SK-N-SH treated with all-trans-retinoic acid at 6 μM for 48 hours (cell line): Measurements from ENCODE around the gene ATP2C1.

Experiments used
- ATAC-seq: fragments of 200-7000 bp; cut with Tn5 transposase; 3 replicates; pipeline ENCODE4 v1.9.1; 2020; ENCODE audit warnings: mild to moderate bottlenecking, moderate library complexity
- ARNTL ChIP-seq: fragments of 450-650 bp; formaldehyde crosslinking; IDR thresholded peaks from 2 replicates; pipeline ENCODE4 v1.5.0; 2020; ENCODE audit warnings: low read depth, mild to moderate bottlenecking, moderate library complexity, borderline replicate concordance
- BACH2 ChIP-seq: fragments of 250-450 bp; sonication (Bioruptor Pico); IDR thresholded peaks from 2 replicates; pipeline ENCODE4 v1.9.0; 2021; ENCODE audit warnings: mild to moderate bottlenecking, borderline replicate concordance
- CSDC2 ChIP-seq: fragments of 250-450 bp; sonication (Bioruptor Pico); IDR thresholded peaks from 2 replicates; pipeline ENCODE4 v1.5.0; 2020; ENCODE audit warnings: mild to moderate bottlenecking, moderate library complexity
- ESRRG ChIP-seq: fragments of 250-450 bp; sonication (Bioruptor Pico); IDR thresholded peaks from 2 replicates; pipeline ENCODE4 v1.6.1; 2021; ENCODE audit warnings: mild to moderate bottlenecking
- GLIS3 ChIP-seq: fragments of 250-450 bp; sonication (Bioruptor Pico); IDR thresholded peaks from 2 replicates; pipeline ENCODE4 v1.5.0; 2020; ENCODE audit warnings: mild to moderate bottlenecking, moderate library complexity
- ISL1 ChIP-seq: fragments of 250-450 bp; sonication (Bioruptor Pico); IDR thresholded peaks from 2 replicates; pipeline ENCODE4 v2.1.2; 2022; ENCODE audit warnings: mild to moderate bottlenecking, moderate library complexity
- OSR1 ChIP-seq: fragments of 250-450 bp; sonication (Bioruptor Pico); IDR thresholded peaks from 2 replicates; pipeline ENCODE4 v1.8.0; 2022; ENCODE audit warnings: moderate library complexity, mild to moderate bottlenecking, inconsistent platforms
- TCF4 ChIP-seq: fragments of 250-450 bp; sonication (Bioruptor Pico); IDR thresholded peaks from 2 replicates; pipeline ENCODE4 v1.8.0; 2021; ENCODE audit warnings: mild to moderate bottlenecking, moderate library complexity, borderline replicate concordance
- TOX ChIP-seq: fragments of 250-450 bp; sonication (Bioruptor Pico); IDR thresholded peaks from 2 replicates; pipeline ENCODE4 v1.8.0; 2021; ENCODE audit warnings: mild to moderate bottlenecking, moderate library complexity, borderline replicate concordance
- ZC3H10 ChIP-seq: fragments of 250-450 bp; sonication (Bioruptor Pico); IDR thresholded peaks from 2 replicates; pipeline ENCODE4 v1.5.1; 2021; ENCODE audit warnings: mild to moderate bottlenecking, moderate library complexity
- ZFP3 ChIP-seq: fragments of 250-450 bp; sonication (Bioruptor Pico); IDR thresholded peaks from 2 replicates; pipeline ENCODE4 v1.5.0; 2020; ENCODE audit warnings: mild to moderate bottlenecking, moderate library complexity
- ZFP30 ChIP-seq: fragments of 450-650 bp; formaldehyde crosslinking; IDR thresholded peaks from 2 replicates; pipeline ENCODE4 v1.5.0; 2022; ENCODE audit warnings: mild to moderate bottlenecking, moderate library complexity
- ZNF565 ChIP-seq: fragments of 450-650 bp; formaldehyde crosslinking; conservative IDR thresholded peaks from 2 replicates; pipeline ENCODE4 v1.5.0; 2020; ENCODE audit warnings: low read depth, mild to moderate bottlenecking, moderate library complexity
- ZNF70 ChIP-seq: fragments of 450-650 bp; formaldehyde crosslinking; IDR thresholded peaks from 2 replicates; pipeline ENCODE4 v1.5.0; 2020; ENCODE audit warnings: mild to moderate bottlenecking, moderate library complexity
- ZNF8 ChIP-seq: fragments of 450-650 bp; formaldehyde crosslinking; IDR thresholded peaks from 2 replicates; pipeline ENCODE4 v1.5.0; 2020; ENCODE audit warnings: mild to moderate bottlenecking, moderate library complexity
- TF ChIP-seq, protein P1 (sequence below): fragments of 250-450 bp; sonication (Bioruptor Pico); IDR thresholded peaks from 2 replicates; pipeline ENCODE4 v1.8.0; 2021; ENCODE audit warnings: low read depth, mild to moderate bottlenecking, moderate library complexity, borderline replicate concordance
- TF ChIP-seq, protein P2 (sequence below): fragments of 250-450 bp; sonication (Bioruptor Pico); IDR thresholded peaks from 2 replicates; pipeline ENCODE4 v1.5.1; 2021; ENCODE audit warnings: mild to moderate bottlenecking, moderate library complexity
- TF ChIP-seq, protein P3 (sequence below): fragments of 250-450 bp; sonication (Bioruptor Pico); IDR thresholded peaks from 2 replicates; pipeline ENCODE4 v1.5.0; 2020; ENCODE audit warnings: mild to moderate bottlenecking, moderate library complexity
- TF ChIP-seq, protein P4 (sequence below): fragments of 250-450 bp; sonication (Bioruptor Pico); IDR thresholded peaks from 2 replicates; pipeline ENCODE4 v1.5.1; 2020; ENCODE audit warnings: low read depth, mild to moderate bottlenecking, moderate library complexity

Gene ATP2C1

DNA sequence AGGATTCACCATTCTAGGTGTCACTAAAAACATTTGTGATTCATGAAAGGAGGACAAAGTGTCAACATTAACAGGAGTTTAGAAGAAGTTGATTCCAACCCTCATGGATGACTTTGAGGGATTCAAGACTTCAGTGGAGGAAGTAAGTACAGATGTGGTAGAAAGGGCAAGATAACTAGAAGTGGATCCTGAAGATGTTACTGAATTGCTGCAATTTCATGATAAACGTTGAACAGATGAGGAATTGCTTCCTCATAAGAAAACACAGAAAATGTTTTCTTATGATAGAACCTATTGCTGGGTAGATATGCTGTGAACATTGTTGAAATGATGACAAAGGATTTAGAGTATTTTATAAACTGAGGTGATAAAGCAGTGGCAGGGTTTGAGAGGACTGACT lies 23.5 kb upstream of the ATP2C1 start:
- ATAC-seq, result no peak
- TF ChIP-seq, protein P1, sequence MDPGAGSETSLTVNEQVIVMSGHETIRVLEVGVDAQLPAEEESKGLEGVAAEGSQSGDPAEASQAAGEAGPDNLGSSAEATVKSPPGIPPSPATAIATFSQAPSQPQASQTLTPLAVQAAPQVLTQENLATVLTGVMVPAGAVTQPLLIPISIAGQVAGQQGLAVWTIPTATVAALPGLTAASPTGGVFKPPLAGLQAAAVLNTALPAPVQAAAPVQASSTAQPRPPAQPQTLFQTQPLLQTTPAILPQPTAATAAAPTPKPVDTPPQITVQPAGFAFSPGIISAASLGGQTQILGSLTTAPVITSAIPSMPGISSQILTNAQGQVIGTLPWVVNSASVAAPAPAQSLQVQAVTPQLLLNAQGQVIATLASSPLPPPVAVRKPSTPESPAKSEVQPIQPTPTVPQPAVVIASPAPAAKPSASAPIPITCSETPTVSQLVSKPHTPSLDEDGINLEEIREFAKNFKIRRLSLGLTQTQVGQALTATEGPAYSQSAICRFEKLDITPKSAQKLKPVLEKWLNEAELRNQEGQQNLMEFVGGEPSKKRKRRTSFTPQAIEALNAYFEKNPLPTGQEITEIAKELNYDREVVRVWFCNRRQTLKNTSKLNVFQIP, result no peak
- no peak for TF ChIP-seq BACH2 (CRISPR knock-in tag)
- no peak for TF ChIP-seq GLIS3 (CRISPR knock-in tag)
- TF ChIP-seq, protein P2, sequence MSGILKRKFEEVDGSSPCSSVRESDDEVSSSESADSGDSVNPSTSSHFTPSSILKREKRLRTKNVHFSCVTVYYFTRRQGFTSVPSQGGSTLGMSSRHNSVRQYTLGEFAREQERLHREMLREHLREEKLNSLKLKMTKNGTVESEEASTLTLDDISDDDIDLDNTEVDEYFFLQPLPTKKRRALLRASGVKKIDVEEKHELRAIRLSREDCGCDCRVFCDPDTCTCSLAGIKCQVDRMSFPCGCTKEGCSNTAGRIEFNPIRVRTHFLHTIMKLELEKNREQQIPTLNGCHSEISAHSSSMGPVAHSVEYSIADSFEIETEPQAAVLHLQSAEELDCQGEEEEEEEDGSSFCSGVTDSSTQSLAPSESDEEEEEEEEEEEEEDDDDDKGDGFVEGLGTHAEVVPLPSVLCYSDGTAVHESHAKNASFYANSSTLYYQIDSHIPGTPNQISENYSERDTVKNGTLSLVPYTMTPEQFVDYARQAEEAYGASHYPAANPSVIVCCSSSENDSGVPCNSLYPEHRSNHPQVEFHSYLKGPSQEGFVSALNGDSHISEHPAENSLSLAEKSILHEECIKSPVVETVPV (CRISPR knock-in tag), result no peak
- TF ChIP-seq, protein P3, sequence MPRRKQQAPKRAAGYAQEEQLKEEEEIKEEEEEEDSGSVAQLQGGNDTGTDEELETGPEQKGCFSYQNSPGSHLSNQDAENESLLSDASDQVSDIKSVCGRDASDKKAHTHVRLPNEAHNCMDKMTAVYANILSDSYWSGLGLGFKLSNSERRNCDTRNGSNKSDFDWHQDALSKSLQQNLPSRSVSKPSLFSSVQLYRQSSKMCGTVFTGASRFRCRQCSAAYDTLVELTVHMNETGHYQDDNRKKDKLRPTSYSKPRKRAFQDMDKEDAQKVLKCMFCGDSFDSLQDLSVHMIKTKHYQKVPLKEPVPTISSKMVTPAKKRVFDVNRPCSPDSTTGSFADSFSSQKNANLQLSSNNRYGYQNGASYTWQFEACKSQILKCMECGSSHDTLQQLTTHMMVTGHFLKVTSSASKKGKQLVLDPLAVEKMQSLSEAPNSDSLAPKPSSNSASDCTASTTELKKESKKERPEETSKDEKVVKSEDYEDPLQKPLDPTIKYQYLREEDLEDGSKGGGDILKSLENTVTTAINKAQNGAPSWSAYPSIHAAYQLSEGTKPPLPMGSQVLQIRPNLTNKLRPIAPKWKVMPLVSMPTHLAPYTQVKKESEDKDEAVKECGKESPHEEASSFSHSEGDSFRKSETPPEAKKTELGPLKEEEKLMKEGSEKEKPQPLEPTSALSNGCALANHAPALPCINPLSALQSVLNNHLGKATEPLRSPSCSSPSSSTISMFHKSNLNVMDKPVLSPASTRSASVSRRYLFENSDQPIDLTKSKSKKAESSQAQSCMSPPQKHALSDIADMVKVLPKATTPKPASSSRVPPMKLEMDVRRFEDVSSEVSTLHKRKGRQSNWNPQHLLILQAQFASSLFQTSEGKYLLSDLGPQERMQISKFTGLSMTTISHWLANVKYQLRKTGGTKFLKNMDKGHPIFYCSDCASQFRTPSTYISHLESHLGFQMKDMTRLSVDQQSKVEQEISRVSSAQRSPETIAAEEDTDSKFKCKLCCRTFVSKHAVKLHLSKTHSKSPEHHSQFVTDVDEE (CRISPR knock-in tag), result no peak
- TF ChIP-seq ARNTL (CRISPR knock-in tag), result no peak
- TF ChIP-seq, protein P4, sequence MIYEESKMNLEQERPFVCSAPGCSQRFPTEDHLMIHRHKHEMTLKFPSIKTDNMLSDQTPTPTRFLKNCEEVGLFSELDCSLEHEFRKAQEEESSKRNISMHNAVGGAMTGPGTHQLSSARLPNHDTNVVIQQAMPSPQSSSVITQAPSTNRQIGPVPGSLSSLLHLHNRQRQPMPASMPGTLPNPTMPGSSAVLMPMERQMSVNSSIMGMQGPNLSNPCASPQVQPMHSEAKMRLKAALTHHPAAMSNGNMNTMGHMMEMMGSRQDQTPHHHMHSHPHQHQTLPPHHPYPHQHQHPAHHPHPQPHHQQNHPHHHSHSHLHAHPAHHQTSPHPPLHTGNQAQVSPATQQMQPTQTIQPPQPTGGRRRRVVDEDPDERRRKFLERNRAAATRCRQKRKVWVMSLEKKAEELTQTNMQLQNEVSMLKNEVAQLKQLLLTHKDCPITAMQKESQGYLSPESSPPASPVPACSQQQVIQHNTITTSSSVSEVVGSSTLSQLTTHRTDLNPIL (CRISPR knock-in tag), result no peak
- TF ChIP-seq ZNF70 (CRISPR knock-in tag), result no peak
- no peak for TF ChIP-seq ZFP3 (CRISPR knock-in tag)
- no peak for TF ChIP-seq OSR1 (CRISPR knock-in tag)

DNA sequence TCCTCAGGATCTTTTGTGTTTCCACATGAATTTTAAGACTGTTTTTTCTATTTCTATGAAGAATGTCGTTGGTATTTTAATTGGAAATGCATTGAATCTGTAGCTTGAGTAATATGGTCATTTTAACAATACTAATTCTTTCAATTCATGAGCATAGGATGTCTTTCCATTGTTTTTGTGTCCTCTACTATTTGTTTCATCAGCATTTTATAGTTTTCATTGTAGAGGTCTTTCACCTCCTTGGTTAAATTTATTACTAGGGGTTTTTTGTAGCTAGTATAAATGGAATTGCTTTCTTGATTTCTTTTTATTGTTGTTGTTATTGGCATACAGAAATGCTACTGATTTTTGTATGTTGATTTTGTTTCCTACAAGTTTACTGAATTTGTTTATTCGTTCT lies 17.3 kb upstream of the ATP2C1 start:
- no peak for ATAC-seq
- TF ChIP-seq TOX (CRISPR knock-in tag), result no peak
- TF ChIP-seq, protein P3 (CRISPR knock-in tag), result no peak
- TF ChIP-seq ZNF565, result no peak
- TF ChIP-seq, protein P1, result no peak
- TF ChIP-seq OSR1 (CRISPR knock-in tag), result no peak
- no peak for TF ChIP-seq ZC3H10 (CRISPR knock-in tag)
- no peak for TF ChIP-seq ISL1 (CRISPR knock-in tag)
- no peak for TF ChIP-seq ESRRG (CRISPR knock-in tag)
- TF ChIP-seq ZFP3 (CRISPR knock-in tag), result no peak
- no peak for TF ChIP-seq ZNF8 (CRISPR knock-in tag)
- no peak for TF ChIP-seq TCF4 (CRISPR knock-in tag)
- no peak for TF ChIP-seq BACH2 (CRISPR knock-in tag)
- TF ChIP-seq ZFP30 (CRISPR knock-in tag), result no peak
- no peak for TF ChIP-seq ZNF70 (CRISPR knock-in tag)
- no peak for TF ChIP-seq CSDC2 (CRISPR knock-in tag)
- TF ChIP-seq, protein P4 (CRISPR knock-in tag), result no peak
